K562 (cell line): ENCODE measurements around the gene AKR1C3. TPM values are rescaled to one million over a fixed set of nuclear protein-coding genes. Genes with fewer than 3 reads are reported as not detected.
A peak's percentile ranks its signal among the peaks of the same experiment; 100 is the strongest.

Experiments
- ATAC-seq: fragments of 200-7000 bp; cut with Tn5 transposase; 3 replicates; pipeline ENCODE4 v1.9.1; 2020; ENCODE audit warnings: moderate library complexity
- BruUV-seq: library from RNA; stranded (reverse); fragments of 400-500 nt; replicated peaks from 2 replicates; lab custom pipeline; 2021; lab: Mats Ljungman, UMichigan
- CTCF ChIA-PET: fragments of 300-600 bp; formaldehyde crosslinking; extraction: SDS; loops from one replicate; lab custom pipeline; 2021; ENCODE audit warnings: low intra/inter-chr PET ratio; lab: Yijun Ruan, JAX
- POLR2A ChIA-PET: fragments of 300-600, 350-650 bp; sonication (Branson Sonifier 250); formaldehyde crosslinking; extraction: SDS; loops from one replicate; lab custom pipeline; 2021; ENCODE audit warnings: antibody characterized with exemption, inconsistent platforms; lab: Yijun Ruan, JAX
- DNase-seq, 4 experiments: peaks; one replicate each; pipeline versions ENCODE4 v3.0.0 to v3.0.0-alpha.2; 2011 to 2018; ENCODE audit warnings: low spot score in 3 of 4, mixed read lengths in 3 of 4; ENCODE audit errors: extremely low read depth in 1 of 4
- FAIRE-seq: peaks from 2 replicates; lab custom pipeline; 2011; peaks lifted over from hg19 to GRCh38; lab: Jason Lieb, UNC
- H2AFZ ChIP-seq: 2 replicates; pipeline ENCODE4 v1.6.0; 2011; ENCODE audit warnings: low read depth, low read length, control low read depth, inconsistent platforms
- H3K27ac ChIP-seq: fragments of 200-600 bp; 3 replicates; pipeline ENCODE4 v1.8.0; 2011; ENCODE audit warnings: low read depth, mild to moderate bottlenecking, control low read depth, inconsistent platforms, low read length, moderate library complexity, mixed read lengths; ENCODE audit errors: extremely low read depth
- H3K27me3 ChIP-seq, 2 experiments: fragments of 300-600 bp in 1 of 2; 2 replicates in 1 of 2; 3 replicates in 1 of 2; pipeline versions ENCODE4 v1.6.0 to v1.8.0; 2011; ENCODE audit warnings: inconsistent platforms in 2 of 2, low read length in 2 of 2, mild to moderate bottlenecking in 1 of 2, mixed read lengths in 1 of 2, moderate library complexity in 1 of 2; ENCODE audit not compliant: control insufficient read depth in 2 of 2, insufficient read depth in 2 of 2
- H3K36me3 ChIP-seq: fragments of 300-600 bp; 3 replicates; pipeline ENCODE4 v1.8.0; 2011; ENCODE audit warnings: mild to moderate bottlenecking, low read length, inconsistent platforms; ENCODE audit not compliant: control insufficient read depth, insufficient read depth
- H3K4me1 ChIP-seq, 2 experiments: fragments of 200-600 bp in 1 of 2; replicated peaks in 1 of 2; 2 replicates in 1 of 2; 3 replicates in 1 of 2; pipeline versions ENCODE4 v1.5.1 to v1.8.0; 2011; ENCODE audit warnings: inconsistent platforms in 2 of 2, low read length in 2 of 2, mild to moderate bottlenecking in 1 of 2, mixed read lengths in 1 of 2, moderate library complexity in 1 of 2; ENCODE audit not compliant: control insufficient read depth in 2 of 2, insufficient read depth in 2 of 2
- H3K4me2 ChIP-seq: 2 replicates; pipeline ENCODE4 v1.6.1; 2011; ENCODE audit warnings: low read length, control low read depth, inconsistent platforms, mixed read lengths; ENCODE audit not compliant: insufficient read depth
- H3K4me3 ChIP-seq: fragments of 200-600 bp; sonication (generic), shearing (Covaris generic); 2 replicates; pipeline ENCODE4 v1.5.1; 2016; ENCODE audit warnings: control low read depth, inconsistent platforms
- H3K79me2 ChIP-seq: fragments of 200-600 bp; 3 replicates; pipeline ENCODE4 v1.8.0; 2011; ENCODE audit warnings: low read length, inconsistent platforms; ENCODE audit not compliant: control insufficient read depth, insufficient read depth
- H3K9ac ChIP-seq, 2 experiments: 2 replicates each; pipeline versions ENCODE4 v1.6.0 to v1.6.1; 2011; ENCODE audit warnings: low read depth in 2 of 2, low read length in 2 of 2, control low read depth in 1 of 2, inconsistent platforms in 1 of 2, mild to moderate bottlenecking in 1 of 2, mixed read lengths in 1 of 2; ENCODE audit not compliant: insufficient read depth in 1 of 2
- H3K9me1 ChIP-seq: one replicate; pipeline ENCODE4 v1.6.0; 2011; ENCODE audit warnings: inconsistent platforms, mild to moderate bottlenecking, low read length, moderate library complexity; ENCODE audit not compliant: control insufficient read depth, insufficient read depth
- H3K9me3 ChIP-seq: replicated peaks from 2 replicates; pipeline ENCODE4 v1.5.1; 2011; ENCODE audit warnings: low read depth, low read length, inconsistent platforms; ENCODE audit not compliant: control insufficient read depth, insufficient read depth
- H4K20me1 ChIP-seq: replicated peaks from 2 replicates; pipeline ENCODE4 v1.6.1; 2011; ENCODE audit warnings: low read length, inconsistent platforms, mixed read lengths; ENCODE audit not compliant: control insufficient read depth, insufficient read depth
- ARNT ChIP-seq, 2 experiments: fragments of 450-650 bp; IDR thresholded peaks; 2 replicates each; pipeline ENCODE4 v1.6.1; 2016; ENCODE audit warnings: mild to moderate bottlenecking in 1 of 2
- ASH1L ChIP-seq: fragments of 450-650 bp; IDR thresholded peaks from 2 replicates; pipeline ENCODE4 v1.6.1; 2018; ENCODE audit warnings: borderline replicate concordance, mild to moderate bottlenecking, low read depth; ENCODE audit not compliant: partially characterized antibody
- CBFA2T3 ChIP-seq: fragments of 450-650 bp; IDR thresholded peaks from 2 replicates; pipeline ENCODE4 v1.6.1; 2017
- EP400 ChIP-seq: fragments of 450-650 bp; IDR thresholded peaks from 2 replicates; pipeline ENCODE4 v1.6.1; 2017; ENCODE audit warnings: antibody characterized with exemption, mild to moderate bottlenecking, moderate library complexity
- HDAC1 ChIP-seq, 2 experiments: fragments of 450-650 bp; IDR thresholded peaks; 2 replicates each; pipeline ENCODE4 v1.6.1; 2016 to 2017; ENCODE audit warnings: inconsistent platforms in 1 of 2, mild to moderate bottlenecking in 1 of 2, moderate library complexity in 1 of 2
- MEIS2 ChIP-seq: fragments of 450-650 bp; IDR thresholded peaks from 2 replicates; pipeline ENCODE4 v1.6.1; 2014; ENCODE audit warnings: mild to moderate bottlenecking; ENCODE audit not compliant: partially characterized antibody
- NCOA1 ChIP-seq: fragments of 450-650 bp; IDR thresholded peaks from 2 replicates; pipeline ENCODE4 v1.6.1; 2016; ENCODE audit warnings: low read depth
- NCOA2 ChIP-seq, 2 experiments: fragments of 450-650 bp; IDR thresholded peaks; 2 replicates each; pipeline ENCODE4 v1.6.1; 2018; ENCODE audit warnings: mild to moderate bottlenecking in 2 of 2, moderate library complexity in 1 of 2; ENCODE audit not compliant: partially characterized antibody in 2 of 2
- NFATC3 ChIP-seq: fragments of 450-650 bp; IDR thresholded peaks from 2 replicates; pipeline ENCODE4 v1.6.1; 2017; ENCODE audit warnings: mild to moderate bottlenecking
- NR2C2 ChIP-seq, 2 experiments: fragments of 200-800 bp in 1 of 2; sonication (Bioruptor generic) in 1 of 2; sonication (generic) in 1 of 2; formaldehyde crosslinking in 1 of 2; IDR thresholded peaks; 2 replicates each; pipeline versions ENCODE4 v1.6.1 to v1.8.0; 2016 to 2022; ENCODE audit warnings: mild to moderate bottlenecking in 1 of 2, missing compliant biosample characterization in 1 of 2, missing genetic modification characterization in 1 of 2, missing genetic modification reagents in 1 of 2
- RBFOX2 ChIP-seq: fragments of 200-400 bp; formaldehyde crosslinking; IDR thresholded peaks from 2 replicates; pipeline ENCODE4 v1.6.1; 2017; ENCODE audit warnings: low read depth, mild to moderate bottlenecking, low read length, moderate library complexity
- SMARCC2 ChIP-seq: fragments of 450-650 bp; IDR thresholded peaks from 2 replicates; pipeline ENCODE4 v1.6.1; 2017; ENCODE audit warnings: antibody characterized with exemption, moderate library complexity, mild to moderate bottlenecking, low read depth
- SREBF1 ChIP-seq: fragments of 150-350 bp; IDR thresholded peaks from 2 replicates; pipeline ENCODE4 v1.6.1; 2014; ENCODE audit warnings: antibody characterized with exemption, low read depth, low read length, borderline replicate concordance
- ZNF57 ChIP-seq: fragments of 450-650 bp; formaldehyde crosslinking; IDR thresholded peaks from 2 replicates; pipeline ENCODE4 v1.4.0; 2020; ENCODE audit warnings: mild to moderate bottlenecking, moderate library complexity
- WGBS: fragments of 100-300 bp; shearing (Covaris generic); methylation state at CpG from one replicate; pipeline ENCODE4 v1.1.6; 2016; ENCODE audit warnings: low coverage, mixed read lengths; ENCODE audit not compliant: insufficient coverage; ENCODE audit errors: missing lambda C conversion rate; 5-methylcytosine and 5-hydroxymethylcytosine counted together
- in situ Hi-C: fragments of 300-500 bp; cut with MboI; formaldehyde crosslinking; loops from 4 replicates; pipeline ENCODE4 v1.15.0; 2018; ENCODE audit warnings: inconsistent platforms, mixed read lengths
- intact Hi-C: fragments of 100-400 bp; cut with micrococcal nuclease; formaldehyde crosslinking; loops from 2 replicates; pipeline ENCODE4 v1.14.2; 2022
- polyA plus RNA-seq, 8 experiments: library from polyadenylated mRNA; depleted of rRNA in 4 of 8; stranded (reverse) in 5 of 8; unstranded in 3 of 8; fragments of >200 nt; fragmentation: Nextera tagmentation in 2 of 8; fragmentation: Illumina TruSeq in 1 of 8; extraction: Ambion mirVana in 2 of 8; extraction: Trizol in 1 of 8; gene quantifications; 2 replicates each; pipeline versions ENCODE4 v1.2.1 to v1.2.3, GENCODE V29; 2011 to 2014; ENCODE audit warnings: inconsistent platforms in 1 of 8, missing spikeins in 1 of 8
- total RNA-seq, 7 experiments: library from RNA; depleted of rRNA in 6 of 7; stranded (reverse); fragments of >200 nt in 6 of 7; fragmentation: Illumina TruSeq in 2 of 7; extraction: Trizol in 2 of 7; gene quantifications; 2 replicates each; pipeline versions ENCODE4 v1.2.1 to v1.2.3, GENCODE V29; 2011 to 2021; ENCODE audit warnings: low replicate concordance in 1 of 7
- TF ChIP-seq, protein P1 (sequence below): fragments of 450-650 bp; IDR thresholded peaks from 2 replicates; pipeline ENCODE4 v1.6.1; 2018; ENCODE audit not compliant: partially characterized antibody
- TF ChIP-seq, protein P2 (sequence below): fragments of 250-450 bp; sonication (Bioruptor Pico); IDR thresholded peaks from 2 replicates; pipeline ENCODE4 v1.4.0; 2020; ENCODE audit warnings: mild to moderate bottlenecking, moderate library complexity

The AKR1C3 gene
- total and polyA plus RNA-seq, 9 of the 15 experiments (the other 6 are each of a cell fraction or from before 2014, with no cell fraction given) = 4.6 to 20.4 (median 10.1) TPM

DNA sequence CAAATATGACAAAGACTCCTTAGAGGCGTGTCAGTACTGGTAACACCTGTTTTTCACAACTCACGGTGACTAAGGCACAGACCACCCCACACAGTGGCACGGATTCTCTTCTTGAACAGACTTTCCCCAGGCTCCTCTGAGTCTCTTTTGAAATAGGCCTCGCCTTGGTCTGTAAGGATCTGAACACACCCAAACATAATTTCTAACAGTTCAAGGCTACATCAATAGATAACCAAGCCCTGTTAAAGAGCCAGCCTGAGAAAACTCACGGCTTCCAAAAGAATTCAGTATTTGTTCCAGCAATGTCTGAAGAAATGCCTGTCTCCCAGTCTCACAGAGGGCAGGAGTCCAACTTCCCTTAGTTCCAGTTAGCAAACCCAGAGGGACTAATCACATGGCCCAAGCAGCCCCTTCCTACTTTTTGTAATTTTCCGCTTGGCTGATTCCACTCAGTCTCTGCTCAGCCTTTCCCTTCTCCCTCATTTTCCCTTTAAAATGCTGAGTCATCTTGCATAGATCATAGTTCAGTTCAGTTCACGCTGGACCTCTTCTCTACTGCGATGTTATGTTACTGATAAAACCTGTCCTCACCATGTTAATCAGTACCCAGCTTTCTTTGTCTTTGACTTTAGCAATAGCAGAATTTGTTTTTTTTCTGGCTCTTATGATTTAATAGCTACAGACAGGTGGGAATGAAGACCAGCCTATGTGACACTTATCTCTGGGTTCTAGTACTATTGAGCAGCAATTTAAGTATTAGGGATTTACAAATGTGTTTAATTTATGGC, 22.6 kb upstream of the AKR1C3 start:
- Histone ChIP-seq H4K20me1 (no peaks in the 10 kb centered on the region), H3K79me2 (no peaks in the 10 kb centered on the region), H3K4me2 (peak overlapping the region; percentile 62), H3K9ac (peak overlapping the region; percentile 23 to 76; a peak in 3 of 4 replicates), H3K27ac (peak overlapping the region; percentile 94), H3K9me1 (no peaks in the 10 kb centered on the region), H3K4me3 (no peak overlapping the region), H3K9me3 (peaks cover 18% of the 10 kb centered on the region), H2AFZ (peak overlapping the region; percentile 86), H3K27me3 (no peaks in the 10 kb centered on the region), H3K4me1 (peaks cover 4 to 40% of the 10 kb centered on the region in 2 experiments; a peak in 4 of 5 replicates), H3K36me3 (peaks cover 8% of the 10 kb centered on the region)
- intact Hi-C loops (loop anchor here (5.0 kb wide), 1 partner anchor 89 kb away; no protein-coding TSS in a partner anchor), in situ Hi-C loops (no loop called here)
- 3% methylated on average over 8 of the region's 8 CpGs for WGBS
- CTCF ChIA-PET = no interaction called here
- BruUV-seq = TSS peak; percentile 91
- DNase-seq = peak; percentile 57 to 90 (median 70)
- peak; percentile 95 for FAIRE-seq
- POLR2A ChIA-PET = interaction anchor here (0.7 to 1.1 kb wide), 4 partner anchors 9 to 204 kb away, joined by 3 to 5 read pairs (median 4); no protein-coding TSS in a partner anchor
- peak; percentile 94 for ATAC-seq
- TF ChIP-seq HDAC1 (IDR thresholded peaks at IDR 0.05) = peak in 1 of 2 experiments; percentile 76; a peak in 2 of 4 replicates
- peak; percentile 89 for TF ChIP-seq SMARCC2
- TF ChIP-seq, protein P1, sequence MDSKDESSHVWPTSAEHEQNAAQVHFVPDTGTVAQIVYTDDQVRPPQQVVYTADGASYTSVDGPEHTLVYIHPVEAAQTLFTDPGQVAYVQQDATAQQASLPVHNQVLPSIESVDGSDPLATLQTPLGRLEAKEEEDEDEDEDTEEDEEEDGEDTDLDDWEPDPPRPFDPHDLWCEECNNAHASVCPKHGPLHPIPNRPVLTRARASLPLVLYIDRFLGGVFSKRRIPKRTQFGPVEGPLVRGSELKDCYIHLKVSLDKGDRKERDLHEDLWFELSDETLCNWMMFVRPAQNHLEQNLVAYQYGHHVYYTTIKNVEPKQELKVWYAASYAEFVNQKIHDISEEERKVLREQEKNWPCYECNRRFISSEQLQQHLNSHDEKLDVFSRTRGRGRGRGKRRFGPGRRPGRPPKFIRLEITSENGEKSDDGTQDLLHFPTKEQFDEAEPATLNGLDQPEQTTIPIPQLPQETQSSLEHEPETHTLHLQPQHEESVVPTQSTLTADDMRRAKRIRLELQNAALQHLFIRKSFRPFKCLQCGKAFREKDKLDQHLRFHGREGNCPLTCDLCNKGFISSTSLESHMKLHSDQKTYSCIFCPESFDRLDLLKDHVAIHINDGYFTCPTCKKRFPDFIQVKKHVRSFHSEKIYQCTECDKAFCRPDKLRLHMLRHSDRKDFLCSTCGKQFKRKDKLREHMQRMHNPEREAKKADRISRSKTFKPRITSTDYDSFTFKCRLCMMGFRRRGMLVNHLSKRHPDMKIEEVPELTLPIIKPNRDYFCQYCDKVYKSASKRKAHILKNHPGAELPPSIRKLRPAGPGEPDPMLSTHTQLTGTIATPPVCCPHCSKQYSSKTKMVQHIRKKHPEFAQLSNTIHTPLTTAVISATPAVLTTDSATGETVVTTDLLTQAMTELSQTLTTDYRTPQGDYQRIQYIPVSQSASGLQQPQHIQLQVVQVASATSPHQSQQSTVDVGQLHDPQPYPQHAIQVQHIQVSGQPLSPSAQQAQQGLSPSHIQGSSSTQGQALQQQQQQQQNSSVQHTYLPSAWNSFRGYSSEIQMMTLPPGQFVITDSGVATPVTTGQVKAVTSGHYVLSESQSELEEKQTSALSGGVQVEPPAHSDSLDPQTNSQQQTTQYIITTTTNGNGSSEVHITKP = peak; percentile 48
- TF ChIP-seq RBFOX2 = 0 out of 2 replicates have a peak, but pooled peaks have one; percentile 5
- TF ChIP-seq MEIS2 = peak; percentile 96
- peak; percentile 88 for TF ChIP-seq NCOA1
- peak; percentile 81; the same call in 1 of the 2 replicates for TF ChIP-seq NFATC3
- no peak for TF ChIP-seq NR2C2 (CRISPR knock-in tag; IDR thresholded peaks at IDR 0.05)
- peak; percentile 92 for TF ChIP-seq NR2C2 (tag; IDR thresholded peaks at IDR 0.05)
- TF ChIP-seq, protein P2, sequence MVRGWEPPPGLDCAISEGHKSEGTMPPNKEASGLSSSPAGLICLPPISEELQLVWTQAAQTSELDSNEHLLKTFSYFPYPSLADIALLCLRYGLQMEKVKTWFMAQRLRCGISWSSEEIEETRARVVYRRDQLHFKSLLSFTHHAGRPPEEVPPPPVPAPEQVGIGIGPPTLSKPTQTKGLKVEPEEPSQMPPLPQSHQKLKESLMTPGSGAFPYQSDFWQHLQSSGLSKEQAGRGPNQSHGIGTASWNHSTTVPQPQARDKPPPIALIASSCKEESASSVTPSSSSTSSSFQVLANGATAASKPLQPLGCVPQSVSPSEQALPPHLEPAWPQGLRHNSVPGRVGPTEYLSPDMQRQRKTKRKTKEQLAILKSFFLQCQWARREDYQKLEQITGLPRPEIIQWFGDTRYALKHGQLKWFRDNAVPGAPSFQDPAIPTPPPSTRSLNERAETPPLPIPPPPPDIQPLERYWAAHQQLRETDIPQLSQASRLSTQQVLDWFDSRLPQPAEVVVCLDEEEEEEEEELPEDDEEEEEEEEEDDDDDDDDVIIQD (CRISPR knock-in tag) = no peak
- TF ChIP-seq SREBF1 = no peak
- no peak for TF ChIP-seq ASH1L
- peak; percentile 82 to 97; a peak in 3 of 4 replicates for TF ChIP-seq ARNT (IDR thresholded peaks at IDR 0.05)
- peak; percentile 80 for TF ChIP-seq EP400
- peak; percentile 87 for TF ChIP-seq CBFA2T3
- TF ChIP-seq ZNF57 (CRISPR knock-in tag) = no peak
- TF ChIP-seq NCOA2 (IDR thresholded peaks at IDR 0.05; ENCODE audit: partially characterized antibody in 2 of 2) = peak in 1 of 2 experiments; percentile 59
